ENCODE results near the gene CARNS1.
"Not testable (repeated sequence)": the region's sequence is repeated elsewhere in the genome, so short reads cannot be mapped to it uniquely, and the experiment has no call there.

CARNS1 gene

DNA sequence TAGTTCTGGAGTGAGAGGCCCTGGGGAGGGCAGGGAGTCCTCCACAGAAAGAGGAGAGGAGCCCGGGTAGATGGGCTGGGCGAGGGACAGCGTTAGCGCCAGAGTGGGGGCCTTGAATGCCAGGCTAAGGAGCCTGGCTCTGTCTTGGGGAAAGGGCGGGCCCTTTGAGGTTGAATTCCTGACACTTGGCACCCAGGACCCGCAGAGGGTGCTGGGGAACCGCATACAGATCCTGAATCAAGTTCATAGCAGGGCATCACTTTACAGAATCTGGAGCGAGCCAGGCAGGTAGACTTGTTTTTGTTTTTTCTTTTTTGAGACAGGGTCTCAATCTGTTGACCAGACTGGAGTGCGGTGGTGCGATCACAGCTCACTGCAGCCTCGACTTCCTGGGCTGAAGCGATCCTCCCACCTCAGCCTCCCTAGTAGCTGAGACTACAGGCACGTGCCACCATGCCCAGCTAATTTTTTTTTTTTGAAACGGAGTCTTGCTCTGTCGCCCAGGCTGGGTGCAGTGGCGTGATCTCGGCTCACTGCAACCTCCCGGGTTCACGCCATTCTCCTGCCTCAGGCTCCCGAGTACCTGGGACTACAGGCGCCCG lies 6.1 kb downstream of the CARNS1 start:
- Histone ChIP-seq H3K4me3 (ENCODE audit: low read length in 2 of 2) (peak overlapping the region; percentile 8 to 80), H3K36me3 (ENCODE audit: control insufficient read depth in 2 of 2, insufficient read depth in 2 of 2, low read length in 2 of 2) (no peaks in the 10 kb centered on the region), H3K9me3 (ENCODE audit: control insufficient read depth in 2 of 2, low read length in 2 of 2) (no peaks in the 10 kb centered on the region), H3K27ac (ENCODE audit: low read length) (no peak overlapping the region), H3K4me1 (ENCODE audit: control insufficient read depth, insufficient read depth, low read length) (peaks cover 22% of the 10 kb centered on the region), H3K9ac (ENCODE audit: low read length in 2 of 2) (no peak overlapping the region), H3K27me3 (ENCODE audit: control insufficient read depth in 1 of 2, insufficient read depth in 2 of 2, low read length in 2 of 2) (no peaks in the 10 kb centered on the region)

DNA sequence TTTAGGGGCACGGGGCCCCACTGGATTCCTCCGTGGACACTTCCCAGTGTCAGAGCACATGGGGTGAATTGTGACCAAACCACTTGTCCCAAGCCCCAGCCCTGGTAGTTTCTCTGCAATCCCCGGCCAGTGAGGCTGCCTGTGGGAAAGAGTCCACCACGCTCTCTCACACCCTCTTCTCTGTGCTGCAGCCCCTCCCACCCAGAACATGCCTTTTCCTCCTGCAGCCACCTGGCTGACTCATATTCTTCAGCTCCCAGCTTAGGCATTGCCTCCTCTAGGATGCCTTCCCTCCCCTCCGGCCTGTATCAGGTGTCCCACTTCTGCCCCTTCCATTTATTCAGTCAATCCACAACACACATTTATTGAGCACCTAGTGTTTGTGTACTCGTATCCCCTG lies 7.4 kb downstream of the CARNS1 start:
- peaks cover 24% of the 10 kb centered on the region for H3K4me1 ChIP-seq (ENCODE audit: control insufficient read depth, insufficient read depth, low read length)
- H3K27me3 ChIP-seq (ENCODE audit: control insufficient read depth in 1 of 2, insufficient read depth in 2 of 2, low read length in 2 of 2): no peaks in the 10 kb centered on the region
- H3K9me3 ChIP-seq (ENCODE audit: control insufficient read depth in 2 of 2, low read length in 2 of 2): no peaks in the 10 kb centered on the region
- no peak overlapping the region for H3K4me3 ChIP-seq (ENCODE audit: low read length in 2 of 2)
- no peak overlapping the region for H3K27ac ChIP-seq (ENCODE audit: low read length)
- no peaks in the 10 kb centered on the region for H3K36me3 ChIP-seq (ENCODE audit: control insufficient read depth in 2 of 2, insufficient read depth in 2 of 2, low read length in 2 of 2)
- no peak overlapping the region for H3K9ac ChIP-seq (ENCODE audit: low read length in 2 of 2)

DNA sequence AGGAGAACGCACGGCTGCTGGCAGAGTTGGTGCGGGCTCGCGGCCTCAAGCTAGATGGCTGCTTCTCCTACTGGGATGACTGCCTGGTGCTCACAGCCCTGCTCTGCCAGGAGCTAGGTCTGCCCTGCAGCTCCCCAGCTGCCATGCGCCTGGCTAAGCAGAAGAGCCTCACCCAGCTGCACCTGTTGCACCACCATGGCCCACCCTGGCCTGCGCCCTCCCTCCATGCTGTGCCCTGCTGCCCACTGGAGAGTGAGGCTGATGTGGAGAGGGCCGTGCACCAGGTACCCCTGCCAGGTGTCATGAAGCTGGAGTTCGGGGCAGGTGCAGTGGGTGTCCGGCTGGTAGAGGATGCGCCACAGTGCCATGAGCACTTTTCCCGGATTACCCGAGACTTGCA lies 8.0 kb downstream of the CARNS1 start:
- Histone ChIP-seq H3K4me3 (ENCODE audit: low read length in 2 of 2) (no peak overlapping the region), H3K4me1 (ENCODE audit: control insufficient read depth, insufficient read depth, low read length) (peaks cover 27% of the 10 kb centered on the region), H3K36me3 (ENCODE audit: control insufficient read depth in 2 of 2, insufficient read depth in 2 of 2, low read length in 2 of 2) (no peaks in the 10 kb centered on the region), H3K27me3 (ENCODE audit: control insufficient read depth in 1 of 2, insufficient read depth in 2 of 2, low read length in 2 of 2) (no peaks in the 10 kb centered on the region), H3K9ac (ENCODE audit: low read length in 2 of 2) (no peak overlapping the region), H3K27ac (ENCODE audit: low read length) (no peak overlapping the region), H3K9me3 (ENCODE audit: control insufficient read depth in 2 of 2, low read length in 2 of 2) (no peaks in the 10 kb centered on the region)

DNA sequence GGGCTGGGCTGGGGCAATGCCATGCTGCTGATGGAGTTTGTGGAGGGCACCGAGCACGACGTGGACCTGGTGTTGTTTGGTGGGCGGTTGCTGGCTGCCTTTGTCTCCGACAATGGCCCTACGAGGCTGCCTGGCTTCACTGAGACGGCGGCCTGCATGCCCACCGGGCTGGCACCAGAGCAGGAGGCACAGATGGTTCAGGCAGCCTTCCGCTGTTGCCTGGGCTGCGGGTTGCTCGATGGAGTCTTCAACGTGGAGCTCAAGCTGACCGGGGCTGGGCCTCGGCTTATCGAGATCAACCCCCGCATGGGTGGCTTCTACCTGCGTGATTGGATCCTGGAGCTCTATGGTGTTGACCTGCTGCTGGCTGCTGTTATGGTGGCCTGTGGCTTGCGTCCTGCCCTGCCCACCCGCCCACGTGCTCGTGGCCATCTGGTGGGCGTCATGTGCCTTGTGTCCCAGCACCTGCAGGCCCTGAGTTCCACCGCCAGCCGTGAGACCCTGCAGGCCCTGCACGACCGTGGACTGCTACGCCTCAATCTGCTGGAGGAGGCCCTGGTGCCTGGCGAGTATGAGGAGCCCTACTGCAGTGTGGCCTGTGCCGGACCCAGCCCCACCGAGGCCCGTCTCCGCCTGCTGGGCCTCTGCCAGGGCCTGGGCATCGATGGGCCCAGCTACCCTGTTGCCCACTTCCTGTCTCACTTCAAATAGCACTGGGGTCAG lies 8.6 kb downstream of the CARNS1 start:
- Histone ChIP-seq H3K9ac (ENCODE audit: low read length in 2 of 2) (no peak overlapping the region), H3K27me3 (ENCODE audit: control insufficient read depth in 1 of 2, insufficient read depth in 2 of 2, low read length in 2 of 2) (no peaks in the 10 kb centered on the region), H3K4me3 (ENCODE audit: low read length in 2 of 2) (no peak overlapping the region), H3K4me1 (ENCODE audit: control insufficient read depth, insufficient read depth, low read length) (peaks cover 31% of the 10 kb centered on the region), H3K36me3 (ENCODE audit: control insufficient read depth in 2 of 2, insufficient read depth in 2 of 2, low read length in 2 of 2) (no peaks in the 10 kb centered on the region), H3K9me3 (ENCODE audit: control insufficient read depth in 2 of 2, low read length in 2 of 2) (no peaks in the 10 kb centered on the region), H3K27ac (ENCODE audit: low read length) (no peak overlapping the region)

DNA sequence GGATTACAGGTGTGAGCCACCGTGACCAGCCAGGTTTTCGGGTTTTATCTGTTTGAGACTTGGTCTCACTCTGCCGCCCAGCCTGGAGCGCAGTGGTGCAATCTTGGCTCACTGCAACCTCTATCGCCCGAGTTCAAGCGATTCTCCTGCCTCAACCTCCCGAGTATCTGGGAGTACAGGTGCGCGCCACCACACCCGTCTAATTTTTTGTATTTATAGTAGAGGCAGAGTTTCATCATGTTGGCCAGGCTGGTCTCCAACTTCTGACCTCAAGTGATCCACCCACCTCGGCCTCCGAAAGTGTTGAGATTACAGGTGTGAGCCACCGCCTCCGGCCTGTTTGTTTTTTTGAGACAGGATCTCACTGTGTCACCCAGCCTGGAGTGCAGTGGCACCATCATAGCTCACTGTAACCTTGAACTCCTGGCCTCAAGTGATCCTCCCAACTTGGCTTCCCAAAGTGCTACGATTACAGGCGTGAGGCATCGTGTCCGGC lies 11.9 kb downstream of the CARNS1 start:
- Histone ChIP-seq H3K4me3 (ENCODE audit: low read length in 2 of 2) (peak overlapping the region; percentile 96 to 98), H3K9ac (ENCODE audit: low read length in 2 of 2) (peak overlapping the region; percentile 87 to 98), H3K4me1 (ENCODE audit: control insufficient read depth, insufficient read depth, low read length) (peaks cover 26% of the 10 kb centered on the region), H3K27ac (ENCODE audit: low read length) (peak overlapping the region; percentile 88), H3K36me3 (ENCODE audit: control insufficient read depth in 2 of 2, insufficient read depth in 2 of 2, low read length in 2 of 2) (peaks cover 4 to 16% of the 10 kb centered on the region in 2 donors)
- H3K27me3 ChIP-seq (ENCODE audit: control insufficient read depth in 1 of 2, insufficient read depth in 2 of 2, low read length in 2 of 2); H3K9me3 ChIP-seq (ENCODE audit: control insufficient read depth in 2 of 2, low read length in 2 of 2): not testable (repeated sequence)

DNA sequence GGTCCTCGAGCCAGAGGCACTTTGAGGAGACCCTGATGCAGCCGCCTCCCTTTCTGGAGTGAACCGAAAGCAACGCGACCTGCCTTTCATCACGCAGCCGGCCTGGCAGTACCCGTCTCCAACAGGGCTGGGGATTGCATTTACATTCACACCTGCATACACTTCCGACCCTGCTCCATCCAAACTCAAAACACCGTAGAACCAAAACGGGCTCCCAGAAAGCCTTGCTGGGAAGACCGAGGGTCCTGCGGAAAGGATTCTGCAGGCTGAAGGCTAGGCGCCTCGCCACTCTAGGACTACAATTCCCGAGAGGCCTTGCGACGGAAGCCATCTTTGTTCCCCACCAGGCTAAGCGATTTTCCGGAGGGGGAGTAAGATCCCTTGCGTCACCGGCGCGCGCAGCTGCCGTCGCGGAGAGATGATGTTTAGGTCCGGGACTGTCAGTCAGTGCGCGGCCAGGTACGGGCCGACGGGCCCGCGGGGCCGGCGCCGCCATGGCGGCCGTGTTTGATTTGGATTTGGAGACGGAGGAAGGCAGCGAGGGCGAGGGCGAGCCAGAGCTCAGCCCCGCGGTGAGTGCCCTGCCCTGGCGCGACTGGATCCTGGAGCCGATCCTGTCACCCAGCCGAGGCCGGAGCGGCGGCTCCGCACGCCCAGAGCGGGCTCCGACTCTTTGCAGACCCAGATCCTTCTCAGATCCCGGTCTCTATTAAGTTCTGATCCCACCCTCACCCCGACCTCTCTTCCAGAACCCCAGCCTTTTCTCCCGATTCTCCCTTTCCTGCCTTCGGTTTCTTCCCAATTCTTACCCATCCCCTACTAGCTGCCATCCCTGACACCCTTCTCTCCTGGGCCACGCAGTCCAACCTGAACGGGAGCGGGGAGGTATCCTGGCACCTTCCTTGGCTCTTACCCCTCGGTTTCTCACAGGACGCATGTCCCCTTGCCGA lies 12.8 kb downstream of the CARNS1 start, which contains the start of gene RPS6KB2:
Gene RPS6KB2, plus strand, starts transcription at position 443 of the 950 bp plus-strand sequence. Its CDS starts 52 bp downstream, at position 495.
- H3K9me3 ChIP-seq (ENCODE audit: control insufficient read depth in 2 of 2, low read length in 2 of 2): no peaks in the 10 kb centered on the region
- peaks cover 9 to 24% of the 10 kb centered on the region in 2 donors for H3K36me3 ChIP-seq (ENCODE audit: control insufficient read depth in 2 of 2, insufficient read depth in 2 of 2, low read length in 2 of 2)
- H3K9ac ChIP-seq (ENCODE audit: low read length in 2 of 2): peak within 1 kb of the TSS; percentile 98
- H3K4me3 ChIP-seq (ENCODE audit: low read length in 2 of 2): peak within 1 kb of the TSS; percentile 96 to 98
- H3K27me3 ChIP-seq (ENCODE audit: control insufficient read depth in 1 of 2, insufficient read depth in 2 of 2, low read length in 2 of 2): no peaks in the 10 kb centered on the region
- H3K4me1 ChIP-seq (ENCODE audit: control insufficient read depth, insufficient read depth, low read length): peaks cover 26% of the 10 kb centered on the region
- H3K27ac ChIP-seq (ENCODE audit: low read length): peak within 1 kb of the TSS; percentile 88

DNA sequence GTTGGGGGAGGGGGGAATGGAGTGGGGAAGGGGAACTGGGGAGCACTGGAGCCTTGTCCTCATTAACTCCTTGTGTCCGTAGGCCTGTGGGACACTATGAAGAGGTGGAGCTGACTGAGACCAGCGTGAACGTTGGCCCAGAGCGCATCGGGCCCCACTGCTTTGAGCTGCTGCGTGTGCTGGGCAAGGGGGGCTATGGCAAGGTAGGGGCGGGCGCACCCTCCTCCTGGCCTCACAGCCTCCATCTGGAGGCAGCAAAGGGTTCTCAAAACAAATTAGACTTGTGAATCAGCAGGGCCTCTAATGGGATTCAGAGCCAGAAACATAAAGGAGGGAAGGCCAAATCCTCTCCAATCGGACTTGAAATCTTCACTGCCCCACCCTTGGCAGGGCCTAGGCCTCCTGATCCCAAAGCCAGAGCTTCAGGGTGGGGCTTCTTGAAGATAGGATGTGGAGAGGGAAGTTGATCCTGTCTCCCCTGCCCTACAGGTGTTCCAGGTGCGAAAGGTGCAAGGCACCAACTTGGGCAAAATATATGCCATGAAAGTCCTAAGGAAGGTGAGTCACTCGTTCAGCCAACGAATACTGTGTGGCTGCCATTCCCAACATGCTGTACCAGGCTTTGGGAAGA lies 13.7 kb downstream of the CARNS1 start:
- Histone ChIP-seq H3K36me3 (ENCODE audit: control insufficient read depth in 2 of 2, insufficient read depth in 2 of 2, low read length in 2 of 2) (peaks cover 17 to 30% of the 10 kb centered on the region in 2 donors), H3K9me3 (ENCODE audit: control insufficient read depth in 2 of 2, low read length in 2 of 2) (no peaks in the 10 kb centered on the region), H3K4me3 (ENCODE audit: low read length in 2 of 2) (peak overlapping the region; percentile 96 to 98), H3K9ac (ENCODE audit: low read length in 2 of 2) (peak overlapping the region; percentile 98), H3K27ac (ENCODE audit: low read length) (peak overlapping the region; percentile 88), H3K4me1 (ENCODE audit: control insufficient read depth, insufficient read depth, low read length) (peaks cover 26% of the 10 kb centered on the region), H3K27me3 (ENCODE audit: control insufficient read depth in 1 of 2, insufficient read depth in 2 of 2, low read length in 2 of 2) (no peaks in the 10 kb centered on the region)

DNA sequence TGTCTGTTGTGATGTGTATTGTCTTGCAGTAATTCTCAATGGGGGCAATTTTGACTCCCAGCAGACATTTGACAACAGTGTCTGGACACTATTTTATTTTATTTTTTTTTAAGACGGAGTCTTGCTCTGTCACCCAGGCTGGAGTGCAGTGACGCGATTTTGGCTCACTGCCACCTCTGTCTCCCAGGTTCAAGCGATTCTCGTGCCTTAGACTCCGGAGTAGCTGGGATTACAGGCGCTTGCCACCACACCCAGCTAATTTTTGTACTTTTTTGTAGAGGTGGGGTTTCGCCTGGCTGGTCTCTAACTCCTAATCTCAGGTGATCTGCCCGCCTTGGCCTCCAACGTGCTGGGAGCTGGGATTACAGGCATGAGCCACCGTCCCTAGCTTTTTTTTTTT lies 14.2 kb downstream of the CARNS1 start:
- Histone ChIP-seq H3K36me3 (ENCODE audit: control insufficient read depth in 2 of 2, insufficient read depth in 2 of 2, low read length in 2 of 2) (peaks cover 22 to 30% of the 10 kb centered on the region in 2 donors), H3K9ac (ENCODE audit: low read length in 2 of 2) (peak overlapping the region in 1 of 2 donors; percentile 42), H3K27me3 (ENCODE audit: control insufficient read depth in 1 of 2, insufficient read depth in 2 of 2, low read length in 2 of 2) (no peaks in the 10 kb centered on the region), H3K4me1 (ENCODE audit: control insufficient read depth, insufficient read depth, low read length) (peaks cover 26% of the 10 kb centered on the region), H3K9me3 (ENCODE audit: control insufficient read depth in 2 of 2, low read length in 2 of 2) (no peaks in the 10 kb centered on the region), H3K27ac (ENCODE audit: low read length) (no peak overlapping the region), H3K4me3 (ENCODE audit: low read length in 2 of 2) (peak overlapping the region in 1 of 2 donors; percentile 98)

DNA sequence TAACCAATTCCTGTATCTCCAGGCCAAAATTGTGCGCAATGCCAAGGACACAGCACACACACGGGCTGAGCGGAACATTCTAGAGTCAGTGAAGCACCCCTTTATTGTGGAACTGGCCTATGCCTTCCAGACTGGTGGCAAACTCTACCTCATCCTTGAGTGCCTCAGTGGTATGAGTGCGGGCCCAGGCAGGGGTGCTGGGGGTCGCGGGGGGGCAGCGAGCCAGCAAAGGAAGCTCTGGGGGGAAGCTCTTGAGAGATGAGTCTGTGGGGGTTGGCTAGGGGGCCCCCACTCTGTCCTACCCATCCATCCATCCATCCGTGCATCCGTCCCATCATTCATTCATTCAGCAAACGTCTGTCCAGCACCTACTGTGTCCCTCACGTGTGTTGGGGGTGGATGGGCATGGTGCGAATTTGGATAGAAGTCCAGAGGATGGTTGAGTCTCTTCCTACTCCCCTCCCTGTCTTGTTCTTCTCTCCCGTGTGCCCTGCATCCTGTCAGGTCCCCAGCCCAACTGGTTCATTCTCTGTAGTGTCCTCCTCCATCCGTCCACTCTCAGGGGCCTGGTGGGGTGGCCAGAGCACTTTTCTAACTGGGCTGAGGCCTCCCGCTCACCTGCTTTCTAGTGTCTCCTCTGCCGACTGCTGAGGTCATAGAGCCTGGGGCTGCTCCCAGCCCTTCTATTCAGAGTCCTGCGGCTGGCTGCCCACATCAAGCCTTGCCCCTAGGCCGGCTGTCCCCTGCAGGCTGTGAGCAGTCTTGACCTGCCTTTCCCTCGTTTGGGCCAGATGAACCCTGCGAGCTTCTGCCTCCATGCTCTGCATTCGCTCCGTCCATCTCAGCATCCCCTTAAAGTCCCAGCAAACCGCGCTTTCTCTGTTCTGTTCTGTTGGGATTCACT lies 16.1 kb downstream of the CARNS1 start:
- H3K27ac ChIP-seq (ENCODE audit: low read length): no peak overlapping the region
- no peaks in the 10 kb centered on the region for H3K27me3 ChIP-seq (ENCODE audit: control insufficient read depth in 1 of 2, insufficient read depth in 2 of 2, low read length in 2 of 2)
- peaks cover 22 to 30% of the 10 kb centered on the region in 2 donors for H3K36me3 ChIP-seq (ENCODE audit: control insufficient read depth in 2 of 2, insufficient read depth in 2 of 2, low read length in 2 of 2)
- no peak overlapping the region for H3K4me3 ChIP-seq (ENCODE audit: low read length in 2 of 2)
- peaks cover 30% of the 10 kb centered on the region for H3K4me1 ChIP-seq (ENCODE audit: control insufficient read depth, insufficient read depth, low read length)
- no peak overlapping the region for H3K9ac ChIP-seq (ENCODE audit: low read length in 2 of 2)
- no peaks in the 10 kb centered on the region for H3K9me3 ChIP-seq (ENCODE audit: control insufficient read depth in 2 of 2, low read length in 2 of 2)
